GM18873 (cell line): ENCODE data around the gene FAF1.

Source experiments
- ATAC-seq: cut with Tn5 transposase; IDR thresholded peaks from one replicate; pipeline ENCODE4 v1.9.1; 2021; ENCODE audit warnings: mild to moderate bottlenecking, moderate library complexity, moderate number of reproducible peaks; ENCODE audit not compliant: unreplicated experiment, low FRiP score

The FAF1 gene

DNA sequence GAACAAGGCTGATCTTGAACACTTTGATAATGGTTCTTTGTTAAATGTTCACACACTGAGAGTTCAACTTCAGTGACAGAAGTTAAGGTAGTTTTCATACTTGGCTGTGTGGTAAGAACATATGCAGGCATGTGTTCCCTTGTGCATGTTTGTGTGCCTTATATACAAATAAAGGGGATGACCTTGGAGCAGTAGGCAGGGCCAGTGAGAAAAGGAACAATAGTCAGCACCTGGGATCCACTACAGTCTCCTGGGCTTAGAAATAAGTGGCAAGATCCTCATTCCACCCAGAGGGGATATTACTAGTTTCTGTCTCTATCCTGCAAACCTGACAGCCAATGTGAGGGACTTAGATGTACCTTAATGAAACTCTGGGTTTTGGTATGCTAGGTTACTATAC, 486.6 kb downstream of the FAF1 start:
- ATAC-seq = no peak

DNA sequence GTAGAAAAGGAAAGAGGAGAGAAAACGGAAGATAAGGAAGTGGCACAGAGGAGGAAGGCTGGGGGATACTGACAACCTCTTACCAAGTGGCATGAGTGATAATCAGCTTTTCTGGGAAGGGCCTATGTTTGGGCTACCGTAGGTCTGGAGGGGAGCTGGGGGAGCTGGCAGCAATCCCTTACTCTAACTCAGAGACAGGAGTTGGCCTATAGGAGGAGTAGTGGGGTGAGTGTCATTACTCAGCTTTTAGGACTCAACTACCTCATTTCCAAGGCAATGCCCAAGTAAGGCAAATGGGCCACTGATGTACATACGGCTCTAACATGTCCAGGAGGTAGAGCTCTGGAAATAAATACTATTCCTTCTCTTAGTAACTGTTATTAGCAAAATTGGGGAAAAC, 488.1 kb downstream of the FAF1 start:
- no peak for ATAC-seq

DNA sequence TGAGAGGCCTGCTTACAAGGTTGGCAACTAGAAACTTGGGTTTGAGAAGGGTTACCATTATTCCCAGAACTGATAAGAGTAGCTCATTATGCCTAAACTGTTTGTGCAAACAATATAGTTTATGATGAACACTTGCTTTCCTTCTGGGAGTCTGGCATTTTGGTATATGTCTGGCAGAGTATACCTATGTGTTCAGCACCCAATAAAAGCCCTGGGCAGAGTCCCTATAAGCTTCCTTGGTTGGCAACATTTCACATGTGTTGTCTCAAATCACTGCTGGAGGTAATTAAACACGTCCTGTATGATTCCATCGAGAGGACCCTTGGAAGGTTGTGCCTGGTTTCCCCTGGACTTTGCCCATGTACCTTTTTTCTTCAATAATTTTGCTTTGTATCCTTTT, 497.1 kb downstream of the FAF1 start:
- ATAC-seq = no peak

- no peak for ATAC-seq
Measured at GRCh38 chr1:50458507-50458906, 501.6 kb downstream of the FAF1 start.

DNA sequence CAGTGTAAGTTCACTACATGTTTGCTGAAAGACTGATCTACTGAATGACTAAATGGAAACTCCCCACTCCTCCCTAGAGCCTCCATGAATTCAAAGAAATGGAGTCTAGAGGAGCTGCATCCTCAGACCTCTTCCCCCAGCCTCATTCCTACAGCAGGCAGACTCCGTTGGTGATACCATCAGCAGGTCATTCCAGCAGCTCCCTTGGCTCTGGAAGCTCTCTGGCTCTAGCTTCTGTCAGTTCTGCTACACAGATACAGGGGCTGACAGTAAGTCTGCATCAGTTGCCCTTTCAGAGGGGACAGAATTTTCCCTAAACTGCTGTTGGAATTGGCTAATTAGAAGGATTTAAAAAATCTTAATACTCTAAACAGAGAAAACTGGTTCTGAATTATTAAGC, 505.2 kb downstream of the FAF1 start:
- ATAC-seq = no peak

GRCh38 chr1:50453266-50453665, 506.8 kb downstream of the FAF1 start:
- no peak for ATAC-seq

DNA sequence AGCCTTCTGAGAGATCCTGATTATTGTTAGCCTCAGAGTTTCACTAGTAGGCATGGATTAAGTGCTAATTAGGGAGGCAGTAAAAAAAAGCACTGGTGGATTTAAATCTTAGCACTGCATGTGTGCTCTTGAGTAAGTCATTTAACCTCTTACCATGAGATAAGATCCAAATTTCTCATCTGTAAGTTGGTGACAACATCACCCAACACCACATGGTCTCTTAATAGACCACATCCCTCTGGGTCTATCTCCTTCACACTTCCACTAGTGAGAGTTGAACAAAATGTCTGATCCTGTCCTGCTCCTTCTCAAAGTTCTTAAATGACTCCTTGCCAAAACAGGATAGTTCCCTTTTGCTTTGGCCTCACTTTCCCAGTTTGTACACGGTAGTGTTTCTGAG, 507.4 kb downstream of the FAF1 start:
- ATAC-seq = no peak

DNA sequence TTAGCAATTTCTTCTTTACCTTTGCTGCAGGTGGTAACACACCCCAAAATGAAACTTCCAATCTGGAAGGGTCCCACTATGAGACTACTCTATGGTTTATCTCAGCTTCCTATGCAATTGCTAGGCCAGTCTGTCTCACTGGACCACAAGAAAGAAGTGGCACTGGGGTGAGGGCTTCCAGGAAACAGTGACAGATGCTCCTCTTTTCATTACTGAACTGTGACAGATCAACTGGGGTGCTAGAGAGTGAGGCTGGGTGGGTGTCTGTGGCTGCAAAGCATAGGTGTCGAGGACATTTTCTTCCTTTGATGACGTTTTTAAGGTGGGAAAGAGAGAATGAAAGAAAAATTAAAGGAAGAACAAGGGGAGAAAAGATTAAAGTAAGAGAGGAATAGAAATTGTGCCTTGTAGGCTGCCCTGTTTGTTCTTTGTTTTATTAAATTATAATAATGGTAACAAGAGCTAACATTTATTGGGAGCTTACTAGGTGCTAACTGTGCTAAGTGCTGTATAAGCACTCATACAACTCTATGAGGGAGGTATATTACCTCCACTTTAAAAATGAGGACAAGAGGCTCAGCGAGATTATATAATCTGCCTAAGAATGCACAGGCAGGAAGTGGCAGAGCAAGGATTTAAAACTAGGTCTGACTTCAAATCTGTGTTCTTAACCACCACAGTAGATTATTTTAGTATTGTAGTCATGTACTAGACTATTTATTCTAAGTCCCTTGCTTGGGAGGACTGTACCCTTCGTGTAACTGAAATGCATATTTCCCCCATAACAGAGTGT, 509.0 kb downstream of the FAF1 start:
- no peak for ATAC-seq

DNA sequence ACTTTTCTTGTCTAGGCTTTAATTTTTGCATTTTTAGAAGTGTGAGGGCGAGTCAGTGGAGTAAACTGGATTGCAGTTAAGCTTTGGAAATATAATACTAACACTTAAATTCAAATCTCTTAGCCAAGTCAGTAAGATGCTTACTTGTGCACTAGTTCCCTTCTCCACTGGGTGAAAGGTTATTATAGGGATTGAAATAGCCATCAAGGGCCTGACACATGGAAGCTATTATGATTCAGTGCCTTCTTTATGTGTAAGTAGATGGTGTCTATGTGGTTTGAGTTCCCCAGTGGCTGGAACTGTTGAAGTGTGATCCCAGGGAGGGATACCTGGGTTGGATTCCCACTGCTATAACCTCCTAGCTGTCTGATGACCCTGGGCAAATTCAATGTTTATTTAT, 512.1 kb downstream of the FAF1 start:
- ATAC-seq = no peak

DNA sequence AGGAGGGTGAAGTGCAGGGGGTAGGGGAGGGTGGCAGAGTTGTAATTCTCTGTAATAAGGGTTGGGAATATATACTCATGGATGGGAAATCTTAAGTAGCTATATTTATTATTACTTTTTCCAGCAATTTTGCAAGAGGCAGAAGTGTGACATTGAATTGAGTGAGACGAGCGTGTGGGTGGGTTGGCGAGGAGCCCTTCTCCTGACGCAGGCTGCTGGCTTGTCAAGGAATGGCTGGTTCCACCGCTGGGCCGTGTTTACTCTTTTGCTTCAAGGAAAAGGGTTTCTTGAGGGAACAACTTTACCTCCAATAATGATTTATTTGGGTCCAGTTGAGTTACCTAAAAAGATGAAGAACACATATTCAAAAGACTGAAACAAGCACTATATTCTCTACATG, 518.9 kb downstream of the FAF1 start:
- ATAC-seq = no peak

- no peak for ATAC-seq
Measured at GRCh38 chr1:50438945-50439344, 521.1 kb downstream of the FAF1 start.

- ATAC-seq = no peak
Measured at GRCh38 chr1:50436489-50436888, 523.6 kb downstream of the FAF1 start.

GRCh38 chr1:50430010-50430405, 530.1 kb downstream of the FAF1 start:
- ATAC-seq = no peak

DNA sequence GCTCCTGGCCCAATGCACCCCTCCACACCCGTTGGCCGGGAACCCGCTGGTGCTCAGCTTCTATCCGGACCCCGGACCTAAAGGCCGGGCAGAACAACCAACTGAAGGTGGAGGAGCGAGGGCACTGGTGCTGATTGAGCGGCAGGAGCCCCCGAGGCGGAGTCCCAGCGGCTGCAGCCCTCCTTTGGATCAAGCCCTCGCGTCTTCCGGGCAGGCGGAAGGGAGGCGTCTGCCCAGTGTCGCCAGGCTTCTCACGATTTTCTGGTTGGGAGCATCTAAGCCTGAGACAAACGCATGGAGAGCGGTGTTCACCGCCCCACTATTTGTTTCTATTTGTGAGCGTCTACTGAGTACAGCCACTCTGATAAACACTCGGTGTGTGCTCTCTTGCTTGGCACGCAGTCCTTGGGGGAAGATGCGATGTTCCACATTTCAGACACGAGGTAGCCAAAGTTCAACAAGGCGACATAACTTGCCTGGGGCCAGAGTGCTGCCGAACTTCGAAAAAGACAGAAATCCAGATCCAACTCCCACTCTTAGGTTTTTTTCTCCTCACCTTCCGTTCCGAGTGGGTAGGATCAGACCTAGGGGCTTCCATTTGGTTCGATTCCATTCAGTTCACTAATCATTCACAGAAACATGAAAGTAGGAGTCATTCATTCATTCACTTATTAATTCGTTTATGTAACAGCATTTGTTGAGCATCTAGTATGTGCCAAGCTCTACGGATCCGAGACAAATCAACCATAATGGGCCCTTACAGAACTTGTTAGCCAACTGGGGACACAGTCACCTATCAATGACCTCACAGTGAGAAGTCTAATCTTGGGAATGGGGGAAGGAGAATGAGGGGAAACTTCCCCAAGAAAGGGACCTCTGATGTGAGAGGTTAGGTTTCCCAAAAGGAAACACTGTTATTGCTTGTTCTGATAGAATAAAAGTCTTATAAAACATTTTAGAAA, 532.0 kb downstream of the FAF1 start:
- no peak for ATAC-seq

DNA sequence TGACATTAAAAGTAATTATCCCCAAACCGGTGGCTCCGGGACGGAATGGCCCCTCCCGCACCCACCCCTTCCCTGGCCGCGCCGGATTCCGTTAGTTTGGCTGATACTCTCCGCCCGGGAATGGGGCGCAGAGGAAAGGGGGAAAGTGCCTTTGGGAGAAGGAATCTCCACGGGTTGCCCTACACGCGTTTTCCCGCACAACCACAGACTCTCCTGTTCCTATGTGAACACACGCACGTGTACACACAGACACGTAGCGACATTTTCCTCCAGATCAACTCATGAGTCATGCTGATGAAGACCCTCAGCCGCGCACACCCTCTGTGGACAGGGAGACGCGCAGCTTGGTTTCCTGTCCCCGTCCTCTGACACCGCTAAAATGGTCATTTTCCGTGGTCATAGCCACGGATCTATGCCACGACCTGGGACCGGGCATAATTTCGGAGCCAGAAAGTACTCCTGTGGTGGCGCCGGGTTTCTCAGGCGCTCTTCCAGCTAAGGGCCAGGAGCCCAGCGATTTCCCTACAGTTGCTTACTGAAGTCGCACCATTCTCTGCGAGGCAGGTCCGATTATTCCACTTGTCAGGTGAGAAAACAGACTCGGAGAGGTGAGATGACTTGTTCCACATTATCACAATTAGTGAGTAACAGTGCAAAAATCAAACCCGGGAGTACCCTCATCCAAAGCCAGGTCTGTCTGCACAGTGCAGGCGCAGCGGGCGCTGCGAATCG, 532.8 kb downstream of the FAF1 start:
- ATAC-seq = no peak

GRCh38 chr1:50426702-50427085, 533.4 kb downstream of the FAF1 start:
- no peak for ATAC-seq

GRCh38 chr1:50426108-50426700, 533.9 kb downstream of the FAF1 start:
- ATAC-seq = no peak

DNA sequence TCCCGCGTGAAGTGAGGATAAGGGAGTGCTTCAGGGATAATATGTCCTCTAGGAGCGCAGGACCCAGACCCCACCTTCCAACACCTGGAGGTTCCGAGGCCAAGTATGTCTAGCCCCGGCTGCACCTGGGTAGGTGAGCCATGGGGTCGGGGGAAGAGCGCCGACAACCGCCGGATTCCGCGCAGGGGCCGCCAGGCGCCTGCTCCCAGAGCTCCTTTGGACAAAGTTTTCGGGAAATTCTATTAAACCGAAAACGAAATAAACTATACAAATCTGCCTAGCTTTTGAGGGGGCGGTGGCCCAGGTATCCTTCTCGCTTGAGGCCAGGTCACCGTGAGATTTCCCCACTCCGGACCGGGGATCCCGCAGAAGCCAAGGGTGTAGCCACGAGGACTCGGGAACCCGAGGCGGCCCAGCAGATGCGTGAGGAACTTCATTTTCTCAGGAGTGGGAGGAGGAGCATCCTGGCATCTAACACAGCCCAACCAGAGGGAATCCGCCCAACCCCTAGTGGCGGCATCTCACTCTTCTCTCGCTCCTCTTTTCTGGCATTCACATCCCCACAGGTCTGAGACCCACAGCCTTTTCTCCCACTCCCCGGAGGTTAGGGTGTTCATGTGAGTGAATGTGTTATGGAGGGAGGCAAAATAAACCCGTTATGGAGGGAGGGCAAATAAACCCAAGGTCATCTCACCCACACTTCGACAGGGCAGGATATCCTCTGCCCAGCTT, 534.5 kb downstream of the FAF1 start:
- ATAC-seq = no peak

- no peak for ATAC-seq
Measured at GRCh38 chr1:50424884-50425375, 535.1 kb downstream of the FAF1 start.
